Upper lobe of right lung (tissue), 1 donor: ENCODE results near the gene EPN3. TPM values are rescaled to one million over a fixed set of nuclear protein-coding genes. Genes with fewer than 3 reads are reported as not detected.

Source experiments
- ATAC-seq: fragments of 200-7000 bp; cut with Tn5 transposase; one replicate; pipeline ENCODE4 v1.9.1; 2020; ENCODE audit warnings: mild to moderate bottlenecking, moderate library complexity
- DNase-seq: peaks from one replicate; pipeline ENCODE4 v3.0.0-alpha.2; 2020
- H3K27ac ChIP-seq: fragments of 200-600 bp; one replicate; pipeline ENCODE4 v1.8.0; 2022
- H3K27me3 ChIP-seq: fragments of 200-600 bp; one replicate; pipeline ENCODE4 v1.8.0; 2022; ENCODE audit warnings: mild to moderate bottlenecking
- H3K36me3 ChIP-seq: fragments of 200-600 bp; one replicate; pipeline ENCODE4 v1.8.0; 2022
- H3K4me1 ChIP-seq: fragments of 200-600 bp; one replicate; pipeline ENCODE4 v1.8.0; 2022
- H3K4me3 ChIP-seq: fragments of 200-600 bp; one replicate; pipeline ENCODE4 v1.8.0; 2022; ENCODE audit warnings: mild to moderate bottlenecking
- H3K9me3 ChIP-seq: fragments of 200-600 bp; one replicate; pipeline ENCODE4 v1.8.0; 2022
- CTCF ChIP-seq: fragments of 200-600 bp; IDR thresholded peaks from one replicate; pipeline ENCODE4 v1.8.0; 2022; ENCODE audit warnings: antibody characterized with exemption
- intact Hi-C: fragments of 100-400 bp; cut with DNase I; formaldehyde crosslinking; loops from one replicate; pipeline ENCODE4 v1.11.0; 2022
- total RNA-seq: library from RNA; stranded (reverse); fragmentation: NEBNext Ultra II Directional; extraction: Animal tissue kit (Norgen Biotek cat#: 25700); gene quantifications from one replicate; pipeline ENCODE4 v1.2.1, GENCODE V29; 2021
- donor health status: DM: no; HTN: yes; CAD: no; lungs with severe emphysema.

The EPN3 gene
- total RNA-seq, 1 donor from 2014 or later: 0.09 TPM

DNA sequence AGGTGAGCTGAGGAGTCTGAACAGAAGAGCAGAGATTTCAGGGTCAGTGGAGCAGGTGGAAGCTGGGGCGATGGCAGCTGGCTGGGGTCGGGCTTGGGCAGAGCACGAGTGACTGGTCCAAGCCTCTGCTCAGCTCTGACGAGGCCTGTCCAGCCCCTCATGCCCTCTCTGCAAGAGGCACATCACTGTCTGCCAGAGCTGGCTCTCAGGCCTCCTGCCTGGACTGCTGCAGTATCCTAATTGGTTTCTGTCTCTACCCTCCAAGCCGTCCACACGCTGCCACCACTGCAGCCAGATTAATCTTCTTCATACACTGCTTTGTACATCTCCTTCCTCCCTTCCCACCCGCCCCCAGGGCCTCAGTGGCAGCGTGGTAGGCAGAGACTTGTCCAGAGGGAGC, 53.4 kb downstream of the EPN3 start:
- no peak for TF ChIP-seq CTCF
- no peak for ATAC-seq
- Histone ChIP-seq H3K36me3 (no peaks in the 10 kb centered on the region), H3K27me3 (no peaks in the 10 kb centered on the region), H3K4me1 (peaks cover 10% of the 10 kb centered on the region), H3K4me3 (no peak overlapping the region), H3K9me3 (no peaks in the 10 kb centered on the region), H3K27ac (no peak overlapping the region)
- no peak for DNase-seq
- intact Hi-C loops: no loop called here

GRCh38 chr17:50586421-50587247, 54.1 kb downstream of the EPN3 start:
- intact Hi-C loops: no loop called here
- peaks cover 10% of the 10 kb centered on the region for H3K4me1 ChIP-seq
- DNase-seq: no peak
- H3K27me3 ChIP-seq: no peaks in the 10 kb centered on the region
- H3K27ac ChIP-seq: no peak overlapping the region
- ATAC-seq: no peak
- no peaks in the 10 kb centered on the region for H3K36me3 ChIP-seq
- H3K9me3 ChIP-seq: no peaks in the 10 kb centered on the region
- TF ChIP-seq CTCF: no peak
- H3K4me3 ChIP-seq: no peak overlapping the region

DNA sequence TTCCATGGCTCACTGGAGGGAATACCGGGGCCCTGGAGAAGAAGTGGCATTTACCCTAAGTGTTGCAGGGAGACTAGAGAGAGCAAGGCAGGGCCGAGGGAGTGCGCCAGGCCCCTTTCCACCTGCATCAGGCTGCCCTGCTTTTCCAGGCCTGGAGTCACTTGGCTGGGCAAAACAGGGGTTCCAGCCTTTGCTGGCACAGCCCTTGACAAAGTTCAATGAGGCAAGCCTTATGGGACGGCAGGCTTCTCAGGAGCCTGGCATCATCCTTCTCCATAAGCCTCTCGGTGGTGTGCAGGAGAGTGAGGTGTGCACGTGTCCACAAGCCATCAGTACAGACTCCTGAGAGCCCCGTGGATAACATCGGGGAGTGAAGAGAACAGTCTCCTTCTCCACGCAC, 55.0 kb downstream of the EPN3 start:
- H3K4me3 ChIP-seq: no peak overlapping the region
- no peak overlapping the region for H3K27ac ChIP-seq
- intact Hi-C loops: no loop called here
- ATAC-seq: no peak
- no peaks in the 10 kb centered on the region for H3K27me3 ChIP-seq
- H3K4me1 ChIP-seq: peaks cover 10% of the 10 kb centered on the region
- no peak for TF ChIP-seq CTCF
- no peak for DNase-seq
- no peaks in the 10 kb centered on the region for H3K36me3 ChIP-seq
- H3K9me3 ChIP-seq: no peaks in the 10 kb centered on the region

DNA sequence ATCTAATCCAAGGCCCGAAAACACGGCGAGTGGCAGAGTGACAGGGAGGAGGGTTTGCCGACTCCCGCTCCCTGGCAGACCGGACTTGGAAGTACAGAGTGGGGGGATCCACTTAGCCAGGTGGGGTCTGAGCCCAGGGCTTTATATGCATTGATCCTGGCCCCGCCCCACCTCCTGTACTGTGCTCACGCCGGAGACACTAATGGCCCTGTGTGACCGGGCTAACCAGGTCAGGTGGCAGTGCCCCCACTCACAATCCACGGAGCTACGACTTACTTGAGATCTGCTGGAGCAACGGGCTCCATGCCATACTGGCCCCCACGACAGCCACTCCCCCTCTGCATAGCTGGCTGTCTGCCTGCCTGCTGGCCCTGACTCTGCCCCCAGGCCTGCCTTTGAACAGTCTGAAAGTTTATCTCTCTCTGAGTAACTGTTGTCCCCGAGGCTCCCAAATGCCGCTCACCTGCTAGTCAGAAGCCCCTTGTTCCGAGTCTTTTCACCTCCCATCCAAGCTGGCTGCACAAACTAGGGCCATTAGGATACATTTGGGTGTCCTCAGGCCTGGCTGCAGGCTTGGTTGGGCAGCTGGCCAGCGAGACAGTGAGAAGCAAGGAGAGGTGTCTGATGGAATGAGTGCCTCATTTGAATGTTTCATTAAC, 56.0 kb downstream of the EPN3 start:
- Histone ChIP-seq H3K36me3 (no peaks in the 10 kb centered on the region), H3K4me1 (peaks cover 10% of the 10 kb centered on the region), H3K9me3 (no peaks in the 10 kb centered on the region), H3K27ac (no peak overlapping the region), H3K4me3 (no peak overlapping the region), H3K27me3 (no peaks in the 10 kb centered on the region)
- TF ChIP-seq CTCF: no peak
- intact Hi-C loops: no loop called here
- DNase-seq (no peak), ATAC-seq (no peak)

DNA sequence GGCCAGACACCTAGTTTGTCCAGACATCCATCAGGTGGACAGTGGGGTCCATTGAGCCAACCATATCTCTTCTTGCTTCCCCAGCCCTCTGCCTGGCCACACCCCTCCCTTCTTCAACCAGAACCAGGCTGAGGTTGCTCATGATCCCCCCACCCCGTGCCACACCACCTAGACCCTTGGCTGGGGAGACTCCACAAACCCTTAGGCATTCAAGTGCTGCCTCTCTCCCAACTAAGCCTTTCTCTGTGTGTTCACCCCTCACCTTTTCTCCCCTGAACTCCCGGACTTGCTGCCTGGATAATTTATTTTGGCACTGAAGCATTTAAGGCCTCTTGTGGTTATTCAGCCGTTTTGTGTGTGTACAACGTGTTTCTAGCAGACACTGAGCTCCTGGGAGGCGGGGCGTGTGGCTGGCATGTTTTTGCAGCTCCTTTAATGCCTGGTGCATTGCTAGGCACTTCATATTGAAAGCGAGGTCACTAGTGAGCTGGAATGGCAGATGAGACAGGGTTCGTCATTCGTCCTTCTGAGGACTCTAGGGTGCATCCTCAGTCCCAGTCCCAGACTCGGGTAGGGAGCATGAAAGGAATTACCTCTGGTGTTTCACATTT, 56.7 kb downstream of the EPN3 start:
- no peaks in the 10 kb centered on the region for H3K27me3 ChIP-seq
- ATAC-seq (no peak), DNase-seq (no peak)
- H3K27ac ChIP-seq: no peak overlapping the region
- H3K4me3 ChIP-seq: no peak overlapping the region
- H3K36me3 ChIP-seq: no peaks in the 10 kb centered on the region
- peaks cover 10% of the 10 kb centered on the region for H3K4me1 ChIP-seq
- intact Hi-C loops: no loop called here
- TF ChIP-seq CTCF: no peak
- no peaks in the 10 kb centered on the region for H3K9me3 ChIP-seq
